ENCODE results near the gene WDTC1.
"Not testable (repeated sequence)": the region's sequence is repeated elsewhere in the genome, so short reads cannot be mapped to it uniquely, and the experiment has no call there.

WDTC1 gene, protein sequence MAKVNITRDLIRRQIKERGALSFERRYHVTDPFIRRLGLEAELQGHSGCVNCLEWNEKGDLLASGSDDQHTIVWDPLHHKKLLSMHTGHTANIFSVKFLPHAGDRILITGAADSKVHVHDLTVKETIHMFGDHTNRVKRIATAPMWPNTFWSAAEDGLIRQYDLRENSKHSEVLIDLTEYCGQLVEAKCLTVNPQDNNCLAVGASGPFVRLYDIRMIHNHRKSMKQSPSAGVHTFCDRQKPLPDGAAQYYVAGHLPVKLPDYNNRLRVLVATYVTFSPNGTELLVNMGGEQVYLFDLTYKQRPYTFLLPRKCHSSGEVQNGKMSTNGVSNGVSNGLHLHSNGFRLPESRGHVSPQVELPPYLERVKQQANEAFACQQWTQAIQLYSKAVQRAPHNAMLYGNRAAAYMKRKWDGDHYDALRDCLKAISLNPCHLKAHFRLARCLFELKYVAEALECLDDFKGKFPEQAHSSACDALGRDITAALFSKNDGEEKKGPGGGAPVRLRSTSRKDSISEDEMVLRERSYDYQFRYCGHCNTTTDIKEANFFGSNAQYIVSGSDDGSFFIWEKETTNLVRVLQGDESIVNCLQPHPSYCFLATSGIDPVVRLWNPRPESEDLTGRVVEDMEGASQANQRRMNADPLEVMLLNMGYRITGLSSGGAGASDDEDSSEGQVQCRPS

GRCh38 chr1:27234049-27234882 is at the start of gene WDTC1:
WDTC1 (plus strand) TSS chr1:27234632; CDS start chr1:27261055, 26,423 bp downstream.
- peak; percentile 80 for DNase-seq

DNA sequence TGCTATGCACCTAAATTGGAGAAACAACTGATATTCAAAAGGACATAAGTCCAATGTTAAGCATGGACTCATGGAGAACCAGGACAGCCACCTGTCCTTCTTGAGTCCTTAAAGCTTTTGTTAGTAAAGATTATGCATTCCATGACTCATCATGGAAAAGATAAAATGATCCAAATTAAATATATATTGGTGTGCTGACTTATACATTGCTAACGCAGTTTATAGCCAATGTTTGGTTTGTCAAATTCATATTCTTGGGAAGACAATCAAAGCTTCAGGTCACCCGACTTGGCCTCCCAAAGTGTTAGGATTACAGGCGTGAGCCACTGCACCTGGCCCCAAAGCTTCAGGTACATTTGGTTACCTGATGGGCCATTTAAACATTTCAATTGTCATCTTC is 49.8 kb upstream of the WDTC1 start:
- DNase-seq = not testable (repeated sequence)

GRCh38 chr1:27192039-27192529 is 42.3 kb upstream of the WDTC1 start:
- DNase-seq = no peak

- no peak for DNase-seq
These were observed 41.2 kb upstream of the WDTC1 start for GRCh38 chr1:27193194-27193593.

DNA sequence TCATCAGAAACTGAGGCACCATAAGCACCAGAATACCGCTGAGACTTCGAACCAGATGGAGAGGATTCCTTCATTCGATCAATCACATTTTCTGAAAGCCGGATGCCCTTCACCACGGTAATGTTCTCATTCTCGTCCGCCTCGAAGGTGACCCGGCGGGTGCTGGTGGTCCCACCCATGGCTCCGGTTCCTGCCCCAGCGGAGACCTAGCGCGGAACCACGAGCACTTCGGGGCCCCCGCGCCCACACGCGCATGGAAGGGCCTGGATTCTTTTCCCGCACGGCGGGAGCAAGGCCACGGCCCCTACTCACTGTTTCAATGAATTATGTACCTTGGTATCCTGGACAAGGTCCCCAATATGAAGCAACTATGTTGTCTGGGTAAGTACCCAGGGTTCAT is 33.1 kb upstream of the WDTC1 start:
- no peak for DNase-seq

DNA sequence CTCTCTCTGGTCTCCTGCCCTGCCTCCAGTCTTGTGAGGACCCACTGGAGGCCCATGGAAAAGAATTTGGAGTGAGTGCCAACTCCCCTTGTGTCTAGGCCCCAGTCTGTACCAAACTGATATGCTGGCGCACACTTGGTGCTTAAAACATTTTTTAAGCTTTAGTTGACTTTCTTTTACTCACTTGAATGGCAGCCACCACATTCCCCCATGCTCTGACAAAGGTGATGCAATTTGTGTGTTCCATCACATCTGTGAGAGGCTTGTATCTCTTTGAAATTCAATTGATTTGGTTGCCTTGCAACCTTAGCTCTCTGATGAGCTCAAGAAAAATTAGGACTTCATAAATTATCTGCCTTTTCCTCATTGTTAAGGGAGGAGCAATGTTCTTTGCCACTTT is 30.5 kb upstream of the WDTC1 start:
- no peak for DNase-seq

DNA sequence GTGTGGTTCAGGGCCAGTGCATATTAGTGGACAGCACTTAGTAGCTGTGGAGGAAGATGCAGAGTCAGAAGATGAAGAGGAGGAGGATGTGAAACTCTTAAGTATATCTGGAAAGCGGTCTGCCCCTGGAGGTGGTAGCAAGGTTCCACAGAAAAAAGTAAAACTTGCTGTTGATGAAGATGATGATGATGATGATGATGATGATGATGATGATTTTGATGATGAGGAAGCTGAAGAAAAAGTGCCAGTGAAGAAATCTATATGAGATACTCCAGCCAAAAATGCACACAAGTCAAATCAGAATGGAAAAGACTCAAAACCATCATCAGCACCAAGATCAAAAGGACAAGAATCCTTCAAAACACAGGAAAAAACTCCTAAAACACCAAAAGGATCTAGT is 27.2 kb upstream of the WDTC1 start:
- not testable (repeated sequence) for DNase-seq

DNA sequence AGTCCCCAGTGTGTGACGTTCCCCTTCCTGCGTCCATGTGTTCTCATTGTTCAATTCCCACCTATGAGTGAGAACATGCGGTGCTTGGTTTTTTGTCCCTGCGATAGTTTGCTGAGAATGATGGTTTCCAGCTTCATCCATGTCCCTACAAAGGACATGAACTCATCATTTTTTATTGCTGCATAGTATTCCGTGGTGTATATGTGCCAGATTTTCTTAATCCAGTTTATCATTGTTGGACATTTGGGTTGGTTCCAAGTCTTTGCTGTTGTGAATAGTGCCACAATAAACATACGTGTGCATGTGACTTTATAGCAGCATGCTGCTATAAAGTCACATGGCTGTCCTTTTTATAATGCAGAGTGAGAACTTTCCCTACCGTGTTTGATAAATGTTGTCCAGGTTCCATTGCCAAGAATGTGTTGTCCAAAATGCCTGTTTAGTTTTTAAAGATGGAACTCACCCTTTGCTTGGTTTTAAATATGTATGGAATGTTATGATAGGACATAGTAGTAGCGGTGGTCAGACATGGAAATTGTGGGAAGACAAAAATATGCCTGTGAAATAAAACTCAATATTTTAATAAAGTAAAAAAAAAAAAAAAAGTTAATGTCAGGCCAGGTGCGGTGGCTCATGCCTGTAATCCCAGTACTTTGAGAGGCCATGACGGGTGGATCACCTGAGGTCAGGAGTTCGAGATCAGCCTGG is 26.1 kb upstream of the WDTC1 start:
- not testable (repeated sequence) for DNase-seq

GRCh38 chr1:27216466-27216865 is 18.0 kb upstream of the WDTC1 start:
- no peak for DNase-seq

DNA sequence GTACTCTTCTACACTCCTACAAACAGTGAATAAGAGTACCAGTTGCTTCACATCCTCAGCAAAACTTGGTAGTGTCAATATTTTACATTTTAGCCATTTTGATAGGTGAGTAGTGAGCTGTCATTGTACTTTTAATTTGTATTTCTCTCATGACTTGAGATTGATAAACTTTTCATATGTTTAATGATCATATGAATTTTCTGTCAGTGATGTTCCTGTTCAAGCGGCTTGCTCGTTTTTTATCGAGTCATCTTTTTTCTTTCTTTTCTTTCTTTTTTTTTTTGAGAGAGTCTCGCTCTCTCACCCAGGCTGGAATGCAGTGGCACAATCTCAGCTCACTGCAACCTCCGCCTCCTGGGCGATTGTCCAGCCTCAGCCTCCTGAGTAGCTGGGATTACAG is 17.0 kb upstream of the WDTC1 start:
- no peak for DNase-seq

DNA sequence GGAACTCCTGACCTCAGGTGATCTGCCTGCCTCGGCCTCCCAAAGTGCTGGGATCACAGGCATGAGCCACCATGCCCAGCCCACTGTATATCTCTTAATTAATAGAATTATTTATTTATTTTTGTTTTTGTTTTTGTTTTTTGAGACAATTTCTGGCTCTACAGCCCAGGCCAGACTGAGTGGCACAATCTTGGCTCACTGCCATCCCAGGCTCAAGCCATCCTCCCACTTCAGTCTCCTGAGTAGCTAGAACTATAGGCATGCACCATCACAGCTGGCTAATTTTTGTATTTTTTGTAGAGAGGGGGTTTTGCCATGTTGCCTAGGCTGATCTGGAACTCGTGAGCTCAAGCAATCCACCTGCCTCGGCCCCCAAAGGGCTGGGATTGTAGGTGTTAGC is 15.7 kb upstream of the WDTC1 start:
- DNase-seq = no peak

DNA sequence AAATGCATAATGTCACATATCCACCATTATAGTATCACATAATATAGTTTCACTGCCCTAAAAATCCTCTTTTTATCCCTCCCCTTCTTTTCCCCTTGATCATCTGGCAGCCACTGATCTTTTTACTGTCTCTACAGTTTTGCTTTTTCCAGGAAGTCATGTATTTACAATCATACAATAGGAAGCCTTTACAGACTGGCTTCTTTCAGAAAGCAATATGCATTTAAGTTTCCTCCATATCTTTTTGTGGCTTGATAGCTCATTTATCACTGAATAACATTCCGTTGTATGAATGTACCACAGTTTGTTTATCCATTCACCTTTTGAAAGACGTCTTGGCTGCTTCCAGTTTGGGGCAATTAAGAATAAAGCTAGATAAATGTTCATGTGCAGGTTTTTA is 14.3 kb upstream of the WDTC1 start:
- DNase-seq = no peak

DNA sequence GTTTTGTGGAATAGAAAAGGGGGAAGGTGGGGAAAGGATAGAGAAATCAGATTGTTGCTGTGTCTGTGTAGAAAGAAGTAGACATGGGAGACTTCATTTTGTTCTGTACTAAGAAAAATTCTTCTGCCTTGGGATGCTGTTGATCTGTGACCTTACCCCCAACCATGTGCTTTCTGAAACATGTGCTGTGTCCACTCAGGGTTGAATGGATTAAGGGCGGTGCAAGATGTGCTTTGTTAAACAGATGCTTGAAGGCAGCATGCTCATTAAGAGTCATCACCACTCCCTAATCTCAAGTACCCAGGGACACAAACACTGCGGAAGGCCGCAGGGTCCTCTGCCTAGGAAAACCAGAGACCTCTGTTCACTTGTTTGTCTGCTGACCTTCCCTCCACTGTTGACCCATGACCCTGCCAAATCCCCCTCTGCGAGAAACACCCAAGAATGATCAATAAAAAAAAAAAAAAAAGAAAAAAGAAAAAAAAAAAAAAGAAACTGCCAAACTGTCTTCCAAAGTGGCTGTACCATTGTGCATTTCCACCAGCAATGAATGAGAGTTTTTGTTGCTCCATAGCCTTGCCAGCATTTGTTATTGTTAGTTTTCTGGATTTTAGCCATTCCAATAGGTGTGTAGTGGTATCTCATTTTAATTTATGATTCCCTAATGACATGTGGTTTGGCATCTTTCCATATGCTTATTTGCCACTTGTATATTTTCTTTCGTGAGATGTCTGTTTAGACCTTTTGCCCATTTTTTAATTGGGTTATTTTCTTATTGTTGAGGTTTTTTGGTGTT is 13.5 kb upstream of the WDTC1 start:
- not testable (repeated sequence) for DNase-seq

DNA sequence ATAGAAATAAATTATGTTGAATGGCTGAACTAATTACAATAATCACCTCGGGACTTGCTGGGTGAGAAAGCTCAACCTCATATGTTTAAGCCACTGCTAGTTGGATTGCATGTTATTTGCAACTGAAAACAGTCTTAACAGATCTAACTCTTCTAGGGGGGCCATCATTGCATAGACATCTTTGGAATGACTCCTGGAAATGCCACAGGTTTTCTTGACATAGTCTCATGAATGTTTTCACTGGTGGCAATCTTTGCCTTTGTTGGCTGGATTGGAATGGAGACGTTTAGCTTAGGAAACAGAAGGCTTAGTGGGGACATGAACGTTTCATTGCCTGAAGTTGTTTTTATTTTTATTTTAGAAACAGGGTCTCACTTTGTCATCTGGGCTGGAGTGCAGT is 8.8 kb upstream of the WDTC1 start:
- no peak for DNase-seq

- DNase-seq = no peak
These were observed 6.7 kb upstream of the WDTC1 start for GRCh38 chr1:27227765-27228164.

DNA sequence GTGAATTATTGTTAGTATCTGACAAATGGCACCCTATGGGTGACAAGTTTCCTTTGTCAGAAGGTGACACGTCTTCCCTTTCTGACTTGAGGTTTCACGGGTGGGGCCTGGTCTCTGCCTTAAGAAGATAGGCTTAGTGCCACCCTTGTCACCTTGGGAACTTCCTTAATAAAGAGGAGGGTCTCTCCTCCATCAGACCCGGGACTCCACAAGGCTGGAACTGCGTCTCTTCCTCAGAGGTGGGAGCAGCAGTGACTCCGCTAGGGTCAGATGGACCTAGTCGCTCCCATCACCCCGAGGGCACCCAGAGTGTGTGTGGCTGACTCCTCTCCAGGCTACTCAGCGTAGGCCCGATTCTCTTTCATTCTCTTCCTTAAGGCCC is 774 bp upstream of the WDTC1 start:
- DNase-seq = no peak

DNA sequence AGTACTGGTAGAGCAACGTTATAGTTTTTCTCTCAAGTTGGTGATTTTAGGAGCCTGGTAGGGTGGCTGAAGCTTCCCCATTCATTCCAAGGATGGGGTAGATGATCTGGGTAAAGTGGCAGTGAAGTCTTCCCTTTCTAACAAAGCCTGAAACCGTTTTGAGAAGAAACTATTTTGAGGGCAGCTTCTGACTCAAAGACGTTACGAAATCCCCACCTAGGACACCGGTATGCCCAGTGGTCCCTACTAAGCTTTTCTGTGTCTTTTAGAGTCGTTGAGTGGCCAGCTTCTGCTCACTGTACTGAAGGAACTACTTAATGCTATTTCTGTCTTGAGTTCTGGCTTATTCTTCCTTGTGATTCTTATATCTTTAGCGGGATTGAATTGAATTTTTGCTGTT is 1.4 kb downstream of the WDTC1 start:
- DNase-seq = no peak

DNA sequence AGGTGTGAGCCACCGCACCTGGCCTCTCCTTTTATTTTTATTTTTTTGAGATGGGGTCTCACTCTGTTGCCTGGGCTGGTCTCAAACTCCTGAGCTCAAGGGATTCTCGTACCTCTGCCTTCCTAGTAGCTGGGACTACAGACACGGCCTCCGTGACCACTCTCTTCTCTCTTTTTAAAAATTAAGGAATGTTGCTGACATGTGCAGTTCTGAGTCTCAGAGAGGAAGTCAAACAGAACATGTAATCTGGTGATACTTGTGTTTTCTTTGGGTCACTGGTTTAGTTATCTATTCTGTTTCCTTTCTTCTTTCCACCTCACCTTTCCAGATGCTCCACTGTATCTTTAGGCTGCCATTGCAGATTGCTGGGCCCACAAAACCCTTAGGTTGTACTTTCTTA is 2.7 kb downstream of the WDTC1 start:
- DNase-seq = no peak

- no peak for DNase-seq
These were observed 3.6 kb downstream of the WDTC1 start for GRCh38 chr1:27238032-27238431.

DNA sequence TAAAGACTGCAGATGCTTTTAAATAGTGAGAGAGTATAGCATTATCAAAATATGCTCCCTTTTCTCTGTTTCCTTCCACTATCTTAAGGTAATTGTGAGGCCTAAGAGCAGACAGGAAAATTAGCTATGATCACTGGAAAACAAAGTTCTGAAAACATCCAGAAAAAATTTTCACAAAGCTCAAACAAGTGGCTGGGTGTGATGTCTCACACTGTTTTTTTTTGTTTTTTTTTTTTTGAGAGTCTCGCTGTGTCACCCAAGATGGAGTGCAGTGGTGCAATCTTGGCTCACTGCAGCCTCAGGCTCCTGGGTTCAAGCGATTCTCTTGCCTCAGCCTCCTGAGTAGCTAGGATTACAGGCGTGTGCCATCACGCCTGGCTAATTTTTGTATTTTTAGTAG is 7.2 kb downstream of the WDTC1 start:
- DNase-seq = no peak

DNA sequence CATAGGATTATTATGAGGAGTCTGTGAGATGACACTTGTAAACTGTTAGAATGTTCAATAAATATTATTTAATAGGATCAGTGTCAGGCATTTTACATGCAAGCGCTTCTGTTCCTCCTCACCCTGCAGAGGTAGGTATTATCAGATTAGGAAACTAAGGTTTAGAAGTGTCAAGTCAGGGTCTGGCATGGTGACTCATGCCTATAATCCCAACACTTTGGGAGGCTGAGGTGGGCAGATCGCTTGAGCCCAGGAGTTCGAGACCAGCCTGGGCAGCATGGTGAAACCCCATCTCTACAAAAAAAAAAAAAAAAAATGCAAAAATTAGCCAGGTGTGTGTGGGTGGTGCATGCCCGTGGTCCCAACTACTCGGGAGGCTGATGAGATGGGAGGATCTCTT is 9.2 kb downstream of the WDTC1 start:
- not testable (repeated sequence) for DNase-seq

- DNase-seq = no peak
These were observed 11.8 kb downstream of the WDTC1 start for GRCh38 chr1:27246194-27246593.

Measured in NCI-H1417 treated with DMSO at 0.1 percent for 48 hours (cell line).